IMR-90 (cell line): ENCODE measurements around the gene TELO2. TPM values are rescaled to one million over a fixed set of nuclear protein-coding genes. Genes with fewer than 3 reads are reported as not detected.

Source experiments
- ATAC-seq: fragments of 200-7000 bp; cut with Tn5 transposase; 2 replicates; pipeline ENCODE4 v1.9.1; 2020; ENCODE audit warnings: low read depth, mild to moderate bottlenecking, moderate library complexity
- BruUV-seq: library from RNA; stranded (reverse); fragments of 400-500 nt; replicated peaks from 2 replicates; lab custom pipeline; 2021; lab: Mats Ljungman, UMichigan
- CTCF ChIA-PET: fragments of 300-600 bp; formaldehyde crosslinking; extraction: SDS; loops from one replicate; lab custom pipeline; 2021; ENCODE audit warnings: antibody characterized with exemption; lab: Yijun Ruan, JAX
- POLR2A ChIA-PET: fragments of 300-600 bp; sonication (Branson Sonifier 250); formaldehyde crosslinking; loops from one replicate; lab custom pipeline; 2022; ENCODE audit warnings: antibody characterized with exemption; ENCODE audit not compliant: unreplicated experiment; lab: Charles Lee
- DNase-seq: peaks from one replicate; pipeline ENCODE4 v3.0.0; 2013
- H2AFZ ChIP-seq: replicated peaks from 2 replicates; pipeline ENCODE3; 2013; ENCODE audit warnings: low read length, mild to moderate bottlenecking; ENCODE audit not compliant: poor library complexity
- H2AK5ac ChIP-seq: 2 replicates; pipeline ENCODE4 v1.6.1; 2013; ENCODE audit warnings: low read depth, low read length, inconsistent platforms
- H2AK9ac ChIP-seq: replicated peaks from 2 replicates; pipeline ENCODE3; 2013; ENCODE audit warnings: mild to moderate bottlenecking, low read depth, low read length, moderate library complexity; ENCODE audit not compliant: poor library complexity
- H2BK120ac ChIP-seq: 2 replicates; pipeline ENCODE4 v1.6.1; 2013; ENCODE audit warnings: low read depth, low read length, inconsistent platforms
- H2BK15ac ChIP-seq: 3 replicates; pipeline ENCODE4 v1.6.1; 2013; ENCODE audit warnings: low read depth, low read length, inconsistent platforms
- H2BK20ac ChIP-seq: 2 replicates; pipeline ENCODE4 v1.6.1; 2013; ENCODE audit warnings: low read depth, mild to moderate bottlenecking, inconsistent platforms, low read length, moderate library complexity
- H2BK5ac ChIP-seq: 2 replicates; pipeline ENCODE4 v1.6.1; 2013; ENCODE audit warnings: mild to moderate bottlenecking, low read depth, low read length, inconsistent platforms; ENCODE audit not compliant: poor library complexity, severe bottlenecking
- H3K14ac ChIP-seq: replicated peaks from 2 replicates; pipeline ENCODE4 v1.6.1; 2013; ENCODE audit warnings: low read depth, low read length, inconsistent platforms
- H3K18ac ChIP-seq: 2 replicates; pipeline ENCODE4 v1.6.1; 2013; ENCODE audit warnings: low read depth, low read length, control low read depth
- H3K23ac ChIP-seq: 2 replicates; pipeline ENCODE4 v1.6.1; 2013; ENCODE audit warnings: low read depth, low read length, inconsistent platforms
- H3K27ac ChIP-seq: 2 replicates; pipeline ENCODE4 v1.5.1; 2013; ENCODE audit warnings: mild to moderate bottlenecking, control low read depth, low read length; ENCODE audit not compliant: insufficient read depth
- H3K27me3 ChIP-seq: 2 replicates; pipeline ENCODE4 v1.6.1; 2013; ENCODE audit warnings: low read length; ENCODE audit not compliant: control insufficient read depth, insufficient read depth
- H3K36me3 ChIP-seq: 2 replicates; pipeline ENCODE4 v1.6.1; 2013; ENCODE audit warnings: low read length, mixed read lengths; ENCODE audit not compliant: control insufficient read depth, insufficient read depth
- H3K4ac ChIP-seq: 2 replicates; pipeline ENCODE4 v1.6.1; 2013; ENCODE audit warnings: low read depth, low read length, inconsistent platforms
- H3K4me1 ChIP-seq: 2 replicates; pipeline ENCODE4 v1.6.1; 2013; ENCODE audit warnings: low read length, mixed read lengths; ENCODE audit not compliant: control insufficient read depth, insufficient read depth
- H3K4me2 ChIP-seq: 2 replicates; pipeline ENCODE4 v1.6.1; 2013; ENCODE audit warnings: low read depth, mild to moderate bottlenecking, control low read depth, low read length, moderate library complexity
- H3K4me3 ChIP-seq: 2 replicates; pipeline ENCODE4 v1.5.1; 2013; ENCODE audit warnings: low read depth, mild to moderate bottlenecking, control low read depth, low read length, moderate library complexity; ENCODE audit not compliant: insufficient read depth
- H3K56ac ChIP-seq: 2 replicates; pipeline ENCODE4 v1.6.1; 2013; ENCODE audit warnings: low read length, inconsistent platforms; ENCODE audit not compliant: insufficient read depth; ENCODE audit errors: extremely low read depth
- H3K79me1 ChIP-seq, 2 experiments: 2 replicates each; pipeline ENCODE4 v1.6.1; 2013; ENCODE audit warnings: low read length in 2 of 2, inconsistent platforms in 1 of 2, low read depth in 1 of 2
- H3K9ac ChIP-seq: 2 replicates; pipeline ENCODE4 v1.6.1; 2013; ENCODE audit warnings: low read depth, low read length, control low read depth
- H3K9me1 ChIP-seq: 2 replicates; pipeline ENCODE4 v1.6.1; 2013; ENCODE audit warnings: low read length, inconsistent platforms; ENCODE audit not compliant: insufficient read depth
- H3K9me3 ChIP-seq: 2 replicates; pipeline ENCODE4 v1.6.1; 2013; ENCODE audit warnings: low read length; ENCODE audit not compliant: control insufficient read depth, insufficient read depth
- H4K20me1 ChIP-seq: 2 replicates; pipeline ENCODE4 v1.6.1; 2013; ENCODE audit warnings: low read length, inconsistent platforms; ENCODE audit not compliant: insufficient read depth
- H4K5ac ChIP-seq: 2 replicates; pipeline ENCODE4 v1.6.1; 2013; ENCODE audit warnings: mild to moderate bottlenecking, low read depth, low read length, control low read depth
- H4K8ac ChIP-seq, 2 experiments: 2 replicates each; pipeline ENCODE4 v1.6.1; 2013; ENCODE audit warnings: low read depth in 2 of 2, low read length in 2 of 2, control low read depth in 1 of 2, inconsistent platforms in 1 of 2
- H4K91ac ChIP-seq: 2 replicates; pipeline ENCODE4 v1.6.1; 2013; ENCODE audit warnings: low read depth, low read length, inconsistent platforms; ENCODE audit not compliant: insufficient read depth
- BHLHE40 ChIP-seq: fragments of 150-350 bp; IDR thresholded peaks from 2 replicates; pipeline ENCODE4 v1.6.1; 2016; ENCODE audit warnings: mild to moderate bottlenecking, low read depth, low read length
- FOS ChIP-seq: fragments of 150-350 bp; IDR thresholded peaks from 2 replicates; pipeline ENCODE4 v1.6.1; 2016; ENCODE audit warnings: low read depth, low read length
- POLR2A ChIP-seq: IDR thresholded peaks from 2 replicates; pipeline ENCODE4 v1.6.1; 2012; ENCODE audit warnings: mild to moderate bottlenecking, low read depth, low read length
- RCOR1 ChIP-seq: IDR thresholded peaks from 2 replicates; pipeline ENCODE4 v1.6.1; 2012; ENCODE audit warnings: mild to moderate bottlenecking, low read length, improper control_type of control experiment; ENCODE audit not compliant: insufficient replicate concordance
- RFX5 ChIP-seq: IDR thresholded peaks from 2 replicates; pipeline ENCODE4 v1.8.0; 2012; ENCODE audit warnings: low read depth, mild to moderate bottlenecking, low read length, moderate library complexity
- SMC3 ChIP-seq: fragments of 150-350 bp; IDR thresholded peaks from 2 replicates; pipeline ENCODE4 v1.6.1; 2016; ENCODE audit warnings: low read depth, mild to moderate bottlenecking, antibody characterized with exemption, low read length, moderate library complexity
- USF2 ChIP-seq: fragments of 150-350 bp; IDR thresholded peaks from 2 replicates; pipeline ENCODE4 v1.6.1; 2017; ENCODE audit warnings: mild to moderate bottlenecking, antibody characterized with exemption, low read length, low read depth
- WGBS, 2 experiments: methylation state at CpG; one replicate each; pipeline versions ENCODE4 v1.1.5 to v1.1.7; 2013; ENCODE audit warnings: missing lambda C conversion rate in 2 of 2; ENCODE audit not compliant: insufficient read length in 1 of 2; ENCODE audit errors: extremely low coverage in 2 of 2; 5-methylcytosine and 5-hydroxymethylcytosine counted together
- dilution Hi-C: fragments of 300-500 bp; cut with HindIII; formaldehyde crosslinking; loops from one replicate; pipeline ENCODE4 v1.14.3; 2018; ENCODE audit warnings: low sequenced_read_pairs; ENCODE audit not compliant: unreplicated experiment
- in situ Hi-C: fragments of 300-500 bp; cut with MboI; formaldehyde crosslinking; loops from 3 replicates; pipeline ENCODE4 v1.14.3; 2019; ENCODE audit warnings: low sequenced_read_pairs, inconsistent platforms, mixed read lengths
- intact Hi-C: fragments of 100-400 bp; cut with micrococcal nuclease; formaldehyde crosslinking; loops from 2 replicates; pipeline ENCODE4 v1.10.0; 2022
- polyA plus RNA-seq, 3 experiments: library from polyadenylated mRNA; depleted of rRNA; stranded (reverse); fragments of >200 nt; gene quantifications; 2 replicates each; pipeline ENCODE4 v1.2.3, GENCODE V29; 2012; ENCODE audit warnings: low replicate concordance in 1 of 3
- total RNA-seq: library from RNA; depleted of rRNA; stranded (reverse); fragments of >200 nt; gene quantifications from 2 replicates; pipeline ENCODE4 v1.2.3, GENCODE V29; 2012

The TELO2 gene
- total and polyA plus RNA-seq, 2 of the 4 experiments (the other 2 are of a cell fraction): 6.6 to 26.6 TPM

- no peaks in the 10 kb centered on the region for H3K27me3 ChIP-seq
- H3K56ac ChIP-seq: no peak overlapping the region
- no peak overlapping the region for H3K4me3 ChIP-seq
- peaks cover 22% of the 10 kb centered on the region for H4K20me1 ChIP-seq
- TF ChIP-seq USF2 (no peak), RCOR1 (no peak), POLR2A (no peak), SMC3 (no peak), RFX5 (no peak), FOS (no peak), BHLHE40 (no peak)
- in situ Hi-C loops (no loop called here), intact Hi-C loops (no loop called here), dilution Hi-C loops (no loop called here)
- H3K14ac ChIP-seq: no peak overlapping the region
- no peak overlapping the region for H4K8ac ChIP-seq
- H3K4me1 ChIP-seq: no peaks in the 10 kb centered on the region
- H3K9ac ChIP-seq: no peak overlapping the region
- H3K4ac ChIP-seq: no peak overlapping the region
- peaks cover 5% of the 10 kb centered on the region; the same call in 1 of the 2 replicates for H3K9me1 ChIP-seq
- no peak overlapping the region for H2AFZ ChIP-seq
- H3K36me3 ChIP-seq: peaks cover 29% of the 10 kb centered on the region
- WGBS, 2 experiments: 96% methylated on average over 27 of the region's 41 CpGs; no CpG with 5 or more reads in 1 of the 2 experiments
- H2BK5ac ChIP-seq: no peak overlapping the region
- no peak overlapping the region for H2BK120ac ChIP-seq
- H2AK5ac ChIP-seq: no peak overlapping the region; the same call in 1 of the 2 replicates
- H2AK9ac ChIP-seq: no peak overlapping the region
- H4K5ac ChIP-seq: no peak overlapping the region
- no peak overlapping the region for H4K91ac ChIP-seq
- DNase-seq: no peak
- H3K79me1 ChIP-seq: peaks cover 9 to 32% of the 10 kb centered on the region in 2 experiments; a peak in 3 of 4 replicates
- CTCF ChIA-PET: no interaction called here
- no peak overlapping the region for H3K18ac ChIP-seq
- POLR2A ChIA-PET: no interaction called here
- no peak overlapping the region for H2BK15ac ChIP-seq
- no peak overlapping the region for H3K4me2 ChIP-seq
- no peaks in the 10 kb centered on the region for H3K9me3 ChIP-seq
- no peak overlapping the region for H2BK20ac ChIP-seq
- H3K27ac ChIP-seq: no peak overlapping the region
- BruUV-seq: no TSS peak
- ATAC-seq: no peak
- H3K23ac ChIP-seq: no peak overlapping the region
Measured at GRCh38 chr16:1464196-1464893, 28.8 kb upstream of the TELO2 start.
